GM23338 (cell line): Measurements from ENCODE around the gene MLKL. TPM values are rescaled to one million over a fixed set of nuclear protein-coding genes. Genes with fewer than 3 reads are reported as not detected.

Experiments
- ATAC-seq: fragments of 200-7000 bp; cut with Tn5 transposase; 3 replicates; pipeline ENCODE4 v1.9.1; 2020
- DNase-seq: peaks from one replicate; pipeline ENCODE4 v3.0.0-alpha.2; 2015; ENCODE audit warnings: low spot score
- H2AFZ ChIP-seq: fragments of 200-600 bp; sonication (generic); 2 replicates; pipeline ENCODE4 v1.8.0; 2016; ENCODE audit warnings: antibody characterized with exemption, mild to moderate bottlenecking, moderate library complexity
- H3F3A ChIP-seq: fragments of 200-600 bp; sonication (generic); replicated peaks from 2 replicates; pipeline ENCODE4 v1.8.0; 2017; ENCODE audit warnings: antibody characterized with exemption, mixed run types, low read depth
- H3K27ac ChIP-seq: fragments of 200-600 bp; sonication (generic); 2 replicates; pipeline ENCODE4 v1.6.1; 2016; ENCODE audit warnings: low read depth
- H3K27me3 ChIP-seq: fragments of 200-600 bp; sonication (generic); 2 replicates; pipeline ENCODE4 v1.8.0; 2016; ENCODE audit warnings: mild to moderate bottlenecking, mixed run types, moderate library complexity; ENCODE audit not compliant: insufficient read depth
- H3K36me3 ChIP-seq: fragments of 200-600 bp; sonication (generic); 2 replicates; pipeline ENCODE4 v1.8.0; 2016; ENCODE audit warnings: mild to moderate bottlenecking; ENCODE audit not compliant: insufficient read depth
- H3K4me1 ChIP-seq: fragments of 200-600 bp; sonication (generic); 2 replicates; pipeline ENCODE4 v1.8.0; 2016; ENCODE audit warnings: mild to moderate bottlenecking, moderate library complexity; ENCODE audit not compliant: insufficient read depth
- H3K4me2 ChIP-seq: fragments of 200-600 bp; sonication (generic); 2 replicates; pipeline ENCODE4 v1.7.1; 2017; ENCODE audit warnings: mixed run types
- H3K4me3 ChIP-seq: fragments of 200-600 bp; sonication (generic); 2 replicates; pipeline ENCODE4 v1.6.1; 2016; ENCODE audit warnings: mixed run types
- H3K79me2 ChIP-seq: fragments of 200-600 bp; sonication (generic); replicated peaks from 2 replicates; pipeline ENCODE4 v1.8.0; 2017; ENCODE audit warnings: mild to moderate bottlenecking; ENCODE audit not compliant: insufficient read depth
- H3K9me2 ChIP-seq: fragments of 200-600 bp; sonication (generic); 2 replicates; pipeline ENCODE4 v1.8.0; 2017; ENCODE audit not compliant: insufficient read depth
- H4K20me1 ChIP-seq: fragments of 200-600 bp; sonication (generic); replicated peaks from 2 replicates; pipeline ENCODE4 v1.8.0; 2017; ENCODE audit warnings: mild to moderate bottlenecking; ENCODE audit not compliant: insufficient read depth
- H3K27ac Mint-ChIP-seq: 2 replicates; pipeline ENCODE4 v1.8.0; 2020; ENCODE audit warnings: inconsistent platforms, mild to moderate bottlenecking, moderate library complexity, mixed read lengths
- H3K27me3 Mint-ChIP-seq: 3 replicates; pipeline ENCODE4 v1.8.0; 2022; ENCODE audit warnings: low read depth, mild to moderate bottlenecking, moderate library complexity, mixed read lengths, inconsistent platforms; ENCODE audit not compliant: insufficient read depth, poor library complexity
- H3K36me3 Mint-ChIP-seq: 3 replicates; pipeline ENCODE4 v1.8.0; 2021; ENCODE audit warnings: low read depth, mild to moderate bottlenecking, inconsistent platforms, moderate library complexity, mixed read lengths
- H3K4me1 Mint-ChIP-seq: 3 replicates; pipeline ENCODE4 v1.8.0; 2020; ENCODE audit warnings: mild to moderate bottlenecking, inconsistent platforms, mixed read lengths
- H3K4me3 Mint-ChIP-seq: 3 replicates; pipeline ENCODE4 v1.8.0; 2021; ENCODE audit warnings: moderate library complexity, mild to moderate bottlenecking, inconsistent platforms, mixed read lengths
- H3K9me3 Mint-ChIP-seq: 3 replicates; pipeline ENCODE4 v1.8.0; 2020; ENCODE audit warnings: moderate library complexity, mild to moderate bottlenecking, inconsistent platforms, mixed read lengths
- EZH2 ChIP-seq: fragments of 200-600 bp; sonication (generic); IDR thresholded peaks from one replicate; pipeline ENCODE4 v1.8.0; 2017; ENCODE audit warnings: antibody characterized with exemption, mild to moderate bottlenecking, low read depth; ENCODE audit not compliant: unreplicated experiment
- EZH2phosphoT487 ChIP-seq: fragments of 200-600 bp; sonication (generic); IDR thresholded peaks from one replicate; pipeline ENCODE4 v1.8.1; 2018; ENCODE audit warnings: antibody characterized with exemption; ENCODE audit not compliant: unreplicated experiment
- NANOG ChIP-seq: IDR thresholded peaks from 2 replicates; pipeline ENCODE4 v1.6.1; 2016; ENCODE audit warnings: antibody characterized with exemption, borderline replicate concordance
- POLR2AphosphoS5 ChIP-seq: IDR thresholded peaks from 2 replicates; pipeline ENCODE4 v1.6.1; 2016; ENCODE audit warnings: antibody characterized with exemption, low read depth
- ZNF114 ChIP-seq: fragments of 250-450 bp; sonication (Bioruptor Pico); IDR thresholded peaks from 2 replicates; pipeline ENCODE4 v1.5.0; 2020; ENCODE audit warnings: mild to moderate bottlenecking, moderate library complexity
- ZNF331 ChIP-seq: fragments of 250-450 bp; sonication (Bioruptor Pico); IDR thresholded peaks from 2 replicates; pipeline ENCODE4 v1.5.0; 2020; ENCODE audit warnings: low read depth, mild to moderate bottlenecking, moderate library complexity
- polyA plus RNA-seq: library from polyadenylated mRNA; unstranded; fragments of >200 nt; fragmentation: Nextera tagmentation; extraction: Ambion mirVana; gene quantifications from 2 replicates; pipeline ENCODE4 v1.2.1, GENCODE V29; 2016
- total RNA-seq: library from RNA; depleted of rRNA; stranded (reverse); fragments of >200 nt; shearing (Covaris generic); gene quantifications from 2 replicates; pipeline ENCODE4 v1.2.3, GENCODE V29; 2014
- TF ChIP-seq, protein P1 (sequence below): IDR thresholded peaks from one replicate; pipeline ENCODE4 v1.6.1; 2018; ENCODE audit warnings: antibody characterized with exemption; ENCODE audit not compliant: unreplicated experiment
- TF ChIP-seq, protein P2 (sequence below): fragments of 250-450 bp; sonication (Bioruptor Pico); IDR thresholded peaks from 2 replicates; pipeline ENCODE4 v1.5.0; 2020; ENCODE audit warnings: mild to moderate bottlenecking, moderate library complexity
- TF ChIP-seq, protein P3 (sequence below), 2 experiments: fragments of 200-600 bp in 1 of 2; sonication (generic) in 1 of 2; conservative IDR thresholded peaks; 2 replicates each; pipeline versions ENCODE4 v1.5.1 to v1.6.1; 2016 to 2017; ENCODE audit warnings: antibody characterized with exemption in 2 of 2, low read depth in 2 of 2, mild to moderate bottlenecking in 2 of 2, moderate library complexity in 1 of 2

Gene MLKL
- total and polyA plus RNA-seq, 2 experiments from 2014 or later, result 5.1 to 9.7 TPM

DNA sequence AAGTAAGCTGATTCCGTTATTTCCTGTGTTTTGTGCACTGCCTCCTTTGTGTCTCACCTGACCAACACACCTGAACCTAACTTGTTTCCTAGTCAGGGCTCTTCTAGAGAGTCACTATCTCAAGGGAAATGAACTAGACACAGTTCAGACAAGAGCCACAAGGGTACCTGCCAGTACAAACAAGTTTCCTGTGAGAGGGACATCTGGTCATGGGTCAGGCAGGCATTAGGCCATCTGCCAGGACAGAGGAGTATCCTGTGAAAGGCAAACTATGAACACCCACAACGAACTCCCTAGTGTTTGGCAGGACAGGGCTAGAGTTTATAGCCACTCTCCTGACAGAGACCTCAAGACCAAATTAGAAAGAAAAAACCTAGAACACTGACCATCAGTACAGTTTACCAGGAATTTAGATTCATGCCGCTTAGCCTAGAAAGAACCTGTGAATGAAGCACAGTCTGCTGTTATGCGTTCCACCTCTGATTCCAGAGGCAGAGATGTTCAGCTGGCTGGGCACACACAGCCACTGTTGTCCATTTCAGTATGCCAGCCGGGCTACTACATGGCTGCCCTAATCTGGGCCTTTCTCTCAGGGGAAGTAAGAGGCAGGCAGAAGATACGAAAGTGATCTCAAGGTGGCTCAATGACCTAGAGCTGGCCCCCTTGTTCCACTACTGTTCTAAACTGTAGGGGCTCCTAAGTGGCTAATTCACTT, 73.0 kb downstream of the MLKL start (continued):
- TF ChIP-seq, protein P1, sequence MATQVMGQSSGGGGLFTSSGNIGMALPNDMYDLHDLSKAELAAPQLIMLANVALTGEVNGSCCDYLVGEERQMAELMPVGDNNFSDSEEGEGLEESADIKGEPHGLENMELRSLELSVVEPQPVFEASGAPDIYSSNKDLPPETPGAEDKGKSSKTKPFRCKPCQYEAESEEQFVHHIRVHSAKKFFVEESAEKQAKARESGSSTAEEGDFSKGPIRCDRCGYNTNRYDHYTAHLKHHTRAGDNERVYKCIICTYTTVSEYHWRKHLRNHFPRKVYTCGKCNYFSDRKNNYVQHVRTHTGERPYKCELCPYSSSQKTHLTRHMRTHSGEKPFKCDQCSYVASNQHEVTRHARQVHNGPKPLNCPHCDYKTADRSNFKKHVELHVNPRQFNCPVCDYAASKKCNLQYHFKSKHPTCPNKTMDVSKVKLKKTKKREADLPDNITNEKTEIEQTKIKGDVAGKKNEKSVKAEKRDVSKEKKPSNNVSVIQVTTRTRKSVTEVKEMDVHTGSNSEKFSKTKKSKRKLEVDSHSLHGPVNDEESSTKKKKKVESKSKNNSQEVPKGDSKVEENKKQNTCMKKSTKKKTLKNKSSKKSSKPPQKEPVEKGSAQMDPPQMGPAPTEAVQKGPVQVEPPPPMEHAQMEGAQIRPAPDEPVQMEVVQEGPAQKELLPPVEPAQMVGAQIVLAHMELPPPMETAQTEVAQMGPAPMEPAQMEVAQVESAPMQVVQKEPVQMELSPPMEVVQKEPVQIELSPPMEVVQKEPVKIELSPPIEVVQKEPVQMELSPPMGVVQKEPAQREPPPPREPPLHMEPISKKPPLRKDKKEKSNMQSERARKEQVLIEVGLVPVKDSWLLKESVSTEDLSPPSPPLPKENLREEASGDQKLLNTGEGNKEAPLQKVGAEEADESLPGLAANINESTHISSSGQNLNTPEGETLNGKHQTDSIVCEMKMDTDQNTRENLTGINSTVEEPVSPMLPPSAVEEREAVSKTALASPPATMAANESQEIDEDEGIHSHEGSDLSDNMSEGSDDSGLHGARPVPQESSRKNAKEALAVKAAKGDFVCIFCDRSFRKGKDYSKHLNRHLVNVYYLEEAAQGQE, result no peak
- TF ChIP-seq EZH2, result no peak
- TF ChIP-seq NANOG, result no peak

DNA sequence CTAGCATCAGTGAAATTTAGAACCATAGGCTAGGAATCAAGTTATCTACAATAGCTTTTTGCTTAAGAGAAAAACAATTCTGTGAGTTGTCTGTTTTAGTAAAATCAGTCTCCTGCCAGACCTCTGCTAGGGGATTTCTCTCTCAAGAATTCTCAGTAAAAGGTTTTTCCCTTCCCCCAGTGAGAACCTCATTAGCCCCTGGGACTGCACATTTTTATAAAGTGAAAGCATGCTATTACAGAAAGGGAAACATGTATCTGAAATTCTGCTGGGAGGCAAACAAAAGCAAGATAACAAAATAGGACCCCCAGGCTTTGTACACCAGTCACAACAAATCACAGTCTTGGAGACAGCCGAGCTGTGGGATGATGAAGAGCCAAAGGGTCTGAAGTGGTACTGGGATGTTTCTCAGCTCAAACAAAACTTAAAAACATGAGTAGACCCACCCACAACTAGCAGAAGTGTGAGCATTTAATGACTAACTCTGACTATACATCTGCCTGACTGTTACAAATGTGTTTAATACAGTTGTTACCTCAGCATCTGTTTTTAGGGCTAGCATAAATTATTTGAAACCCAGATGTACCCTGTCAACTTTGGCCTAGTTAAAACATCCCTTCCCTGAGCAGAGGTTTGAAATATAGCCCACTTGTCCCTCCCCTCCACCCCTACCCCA, 73.8 kb downstream of the MLKL start:
- peaks cover 96% of the 10 kb centered on the region for H3K36me3 ChIP-seq
- DNase-seq, result no peak
- Mint-ChIP-seq H3K4me3 (no peak overlapping the region), H3K9me3 (no peaks in the 10 kb centered on the region), H3K36me3 (peaks cover 97% of the 10 kb centered on the region), H3K4me1 (peaks cover 12% of the 10 kb centered on the region; the same call in 2 of the 3 replicates), H3K27me3 (peaks cover 1% of the 10 kb centered on the region), H3K27ac (no peak overlapping the region)
- no peak overlapping the region for H2AFZ ChIP-seq
- H3K9me2 ChIP-seq, result no peaks in the 10 kb centered on the region
- no peak overlapping the region for H3K4me2 ChIP-seq
- 0 out of 2 replicates have a peak, but pooled peaks cover 8% of the 10 kb centered on the region for H3K79me2 ChIP-seq
- H3K27me3 ChIP-seq, result no peaks in the 10 kb centered on the region
- no peak for ATAC-seq
- H3F3A ChIP-seq, result peaks cover 17% of the 10 kb centered on the region
- peak overlapping the region; percentile 9; the same call in 1 of the 2 replicates for H3K27ac ChIP-seq
- no peak overlapping the region for H3K4me3 ChIP-seq
- H3K4me1 ChIP-seq, result peaks cover 10% of the 10 kb centered on the region
- peaks cover 53% of the 10 kb centered on the region for H4K20me1 ChIP-seq
- no peak for TF ChIP-seq EZH2
- no peak for TF ChIP-seq ZNF114 (CRISPR knock-in tag)
- TF ChIP-seq, protein P2, sequence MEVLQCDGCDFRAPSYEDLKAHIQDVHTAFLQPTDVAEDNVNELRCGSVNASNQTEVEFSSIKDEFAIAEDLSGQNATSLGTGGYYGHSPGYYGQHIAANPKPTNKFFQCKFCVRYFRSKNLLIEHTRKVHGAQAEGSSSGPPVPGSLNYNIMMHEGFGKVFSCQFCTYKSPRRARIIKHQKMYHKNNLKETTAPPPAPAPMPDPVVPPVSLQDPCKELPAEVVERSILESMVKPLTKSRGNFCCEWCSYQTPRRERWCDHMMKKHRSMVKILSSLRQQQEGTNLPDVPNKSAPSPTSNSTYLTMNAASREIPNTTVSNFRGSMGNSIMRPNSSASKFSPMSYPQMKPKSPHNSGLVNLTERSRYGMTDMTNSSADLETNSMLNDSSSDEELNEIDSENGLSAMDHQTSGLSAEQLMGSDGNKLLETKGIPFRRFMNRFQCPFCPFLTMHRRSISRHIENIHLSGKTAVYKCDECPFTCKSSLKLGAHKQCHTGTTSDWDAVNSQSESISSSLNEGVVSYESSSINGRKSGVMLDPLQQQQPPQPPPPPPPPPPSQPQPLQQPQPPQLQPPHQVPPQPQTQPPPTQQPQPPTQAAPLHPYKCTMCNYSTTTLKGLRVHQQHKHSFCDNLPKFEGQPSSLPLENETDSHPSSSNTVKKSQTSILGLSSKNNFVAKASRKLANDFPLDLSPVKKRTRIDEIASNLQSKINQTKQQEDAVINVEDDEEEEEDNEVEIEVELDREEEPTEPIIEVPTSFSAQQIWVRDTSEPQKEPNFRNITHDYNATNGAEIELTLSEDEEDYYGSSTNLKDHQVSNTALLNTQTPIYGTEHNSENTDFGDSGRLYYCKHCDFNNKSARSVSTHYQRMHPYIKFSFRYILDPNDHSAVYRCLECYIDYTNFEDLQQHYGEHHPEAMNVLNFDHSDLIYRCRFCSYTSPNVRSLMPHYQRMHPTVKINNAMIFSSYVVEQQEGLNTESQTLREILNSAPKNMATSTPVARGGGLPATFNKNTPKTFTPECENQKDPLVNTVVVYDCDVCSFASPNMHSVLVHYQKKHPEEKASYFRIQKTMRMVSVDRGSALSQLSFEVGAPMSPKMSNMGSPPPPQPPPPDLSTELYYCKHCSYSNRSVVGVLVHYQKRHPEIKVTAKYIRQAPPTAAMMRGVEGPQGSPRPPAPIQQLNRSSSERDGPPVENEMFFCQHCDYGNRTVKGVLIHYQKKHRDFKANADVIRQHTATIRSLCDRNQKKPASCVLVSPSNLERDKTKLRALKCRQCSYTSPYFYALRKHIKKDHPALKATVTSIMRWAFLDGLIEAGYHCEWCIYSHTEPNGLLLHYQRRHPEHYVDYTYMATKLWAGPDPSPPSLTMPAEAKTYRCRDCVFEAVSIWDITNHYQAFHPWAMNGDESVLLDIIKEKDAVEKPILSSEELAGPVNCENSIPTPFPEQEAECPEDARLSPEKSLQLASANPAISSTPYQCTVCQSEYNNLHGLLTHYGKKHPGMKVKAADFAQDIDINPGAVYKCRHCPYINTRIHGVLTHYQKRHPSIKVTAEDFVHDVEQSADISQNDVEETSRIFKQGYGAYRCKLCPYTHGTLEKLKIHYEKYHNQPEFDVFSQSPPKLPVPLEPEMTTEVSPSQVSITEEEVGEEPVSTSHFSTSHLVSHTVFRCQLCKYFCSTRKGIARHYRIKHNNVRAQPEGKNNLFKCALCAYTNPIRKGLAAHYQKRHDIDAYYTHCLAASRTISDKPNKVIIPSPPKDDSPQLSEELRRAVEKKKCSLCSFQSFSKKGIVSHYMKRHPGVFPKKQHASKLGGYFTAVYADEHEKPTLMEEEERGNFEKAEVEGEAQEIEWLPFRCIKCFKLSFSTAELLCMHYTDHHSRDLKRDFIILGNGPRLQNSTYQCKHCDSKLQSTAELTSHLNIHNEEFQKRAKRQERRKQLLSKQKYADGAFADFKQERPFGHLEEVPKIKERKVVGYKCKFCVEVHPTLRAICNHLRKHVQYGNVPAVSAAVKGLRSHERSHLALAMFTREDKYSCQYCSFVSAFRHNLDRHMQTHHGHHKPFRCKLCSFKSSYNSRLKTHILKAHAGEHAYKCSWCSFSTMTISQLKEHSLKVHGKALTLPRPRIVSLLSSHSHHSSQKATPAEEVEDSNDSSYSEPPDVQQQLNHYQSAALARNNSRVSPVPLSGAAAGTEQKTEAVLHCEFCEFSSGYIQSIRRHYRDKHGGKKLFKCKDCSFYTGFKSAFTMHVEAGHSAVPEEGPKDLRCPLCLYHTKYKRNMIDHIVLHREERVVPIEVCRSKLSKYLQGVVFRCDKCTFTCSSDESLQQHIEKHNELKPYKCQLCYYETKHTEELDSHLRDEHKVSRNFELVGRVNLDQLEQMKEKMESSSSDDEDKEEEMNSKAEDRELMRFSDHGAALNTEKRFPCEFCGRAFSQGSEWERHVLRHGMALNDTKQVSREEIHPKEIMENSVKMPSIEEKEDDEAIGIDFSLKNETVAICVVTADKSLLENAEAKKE (CRISPR knock-in tag), result no peak
- TF ChIP-seq ZNF331, result no peak
- no peak for TF ChIP-seq POLR2AphosphoS5
- no peak for TF ChIP-seq EZH2phosphoT487
- TF ChIP-seq, protein P3, sequence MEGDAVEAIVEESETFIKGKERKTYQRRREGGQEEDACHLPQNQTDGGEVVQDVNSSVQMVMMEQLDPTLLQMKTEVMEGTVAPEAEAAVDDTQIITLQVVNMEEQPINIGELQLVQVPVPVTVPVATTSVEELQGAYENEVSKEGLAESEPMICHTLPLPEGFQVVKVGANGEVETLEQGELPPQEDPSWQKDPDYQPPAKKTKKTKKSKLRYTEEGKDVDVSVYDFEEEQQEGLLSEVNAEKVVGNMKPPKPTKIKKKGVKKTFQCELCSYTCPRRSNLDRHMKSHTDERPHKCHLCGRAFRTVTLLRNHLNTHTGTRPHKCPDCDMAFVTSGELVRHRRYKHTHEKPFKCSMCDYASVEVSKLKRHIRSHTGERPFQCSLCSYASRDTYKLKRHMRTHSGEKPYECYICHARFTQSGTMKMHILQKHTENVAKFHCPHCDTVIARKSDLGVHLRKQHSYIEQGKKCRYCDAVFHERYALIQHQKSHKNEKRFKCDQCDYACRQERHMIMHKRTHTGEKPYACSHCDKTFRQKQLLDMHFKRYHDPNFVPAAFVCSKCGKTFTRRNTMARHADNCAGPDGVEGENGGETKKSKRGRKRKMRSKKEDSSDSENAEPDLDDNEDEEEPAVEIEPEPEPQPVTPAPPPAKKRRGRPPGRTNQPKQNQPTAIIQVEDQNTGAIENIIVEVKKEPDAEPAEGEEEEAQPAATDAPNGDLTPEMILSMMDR (conservative IDR thresholded peaks at IDR 0.05; ENCODE audit: low read depth in 2 of 2), result no peak
